HEK293T (cell line): ENCODE results near the gene TCEAL4.

Source experiments
- CTCF ChIA-PET: fragments of 350-600 bp; formaldehyde crosslinking; extraction: SDS; loops from one replicate; lab custom pipeline; 2021; ENCODE audit warnings: antibody characterized with exemption, inconsistent platforms; lab: Yijun Ruan, JAX
- POLR2A ChIA-PET: fragments of 350-600 bp; formaldehyde crosslinking; extraction: SDS; loops from one replicate; lab custom pipeline; 2020; ENCODE audit warnings: antibody characterized with exemption, inconsistent platforms; lab: Yijun Ruan, JAX
- DNase-seq: peaks from one replicate; pipeline ENCODE4 v3.0.0; 2012; ENCODE audit warnings: mixed read lengths; ENCODE audit errors: extremely low spot score
- ARNT ChIP-seq: fragments of 450-650 bp; IDR thresholded peaks from 2 replicates; pipeline ENCODE4 v1.6.1; 2017; ENCODE audit warnings: mild to moderate bottlenecking
- BHLHE40 ChIP-seq: fragments of 450-650 bp; IDR thresholded peaks from 2 replicates; pipeline ENCODE4 v1.6.1; 2016; ENCODE audit warnings: mild to moderate bottlenecking, moderate library complexity, borderline replicate concordance
- CTBP1 ChIP-seq: fragments of 450-650 bp; IDR thresholded peaks from 2 replicates; pipeline ENCODE4 v1.6.1; 2016; ENCODE audit warnings: borderline replicate concordance
- ELF4 ChIP-seq: fragments of 450-650 bp; IDR thresholded peaks from 2 replicates; pipeline ENCODE4 v1.6.1; 2017; ENCODE audit warnings: antibody characterized with exemption
- FOXA1 ChIP-seq: fragments of 450-650 bp; IDR thresholded peaks from 2 replicates; pipeline ENCODE4 v1.6.1; 2016; ENCODE audit warnings: mild to moderate bottlenecking
- FOXK2 ChIP-seq: fragments of 450-650 bp; IDR thresholded peaks from 2 replicates; pipeline ENCODE4 v1.6.1; 2016; ENCODE audit warnings: mild to moderate bottlenecking
- FOXM1 ChIP-seq: fragments of 450-650 bp; IDR thresholded peaks from 2 replicates; pipeline ENCODE4 v1.6.1; 2017; ENCODE audit warnings: mild to moderate bottlenecking, borderline replicate concordance
- HDGF ChIP-seq: fragments of 450-650 bp; IDR thresholded peaks from 2 replicates; pipeline ENCODE4 v1.6.1; 2017; ENCODE audit warnings: antibody characterized with exemption, borderline replicate concordance
- L3MBTL2 ChIP-seq: fragments of 450-650 bp; conservative IDR thresholded peaks from 2 replicates; pipeline ENCODE4 v1.6.1; 2016; ENCODE audit warnings: mild to moderate bottlenecking
- LEF1 ChIP-seq: fragments of 450-650 bp; IDR thresholded peaks from 2 replicates; pipeline ENCODE4 v1.6.1; 2017; ENCODE audit warnings: mild to moderate bottlenecking, borderline replicate concordance
- NFRKB ChIP-seq: fragments of 450-650 bp; IDR thresholded peaks from 2 replicates; pipeline ENCODE4 v1.6.1; 2016; ENCODE audit warnings: mild to moderate bottlenecking, moderate library complexity
- PKNOX1 ChIP-seq: fragments of 450-650 bp; IDR thresholded peaks from 2 replicates; pipeline ENCODE4 v1.6.1; 2016
- SP1 ChIP-seq: fragments of 450-650 bp; IDR thresholded peaks from 2 replicates; pipeline ENCODE4 v1.6.1; 2017
- SUZ12 ChIP-seq: fragments of 450-650 bp; IDR thresholded peaks from 2 replicates; pipeline ENCODE4 v1.6.1; 2016; ENCODE audit warnings: mild to moderate bottlenecking
- TARDBP ChIP-seq: fragments of 450-650 bp; IDR thresholded peaks from 2 replicates; pipeline ENCODE4 v1.6.1; 2016
- ZNF384 ChIP-seq: fragments of 450-650 bp; IDR thresholded peaks from 2 replicates; pipeline ENCODE4 v1.6.1; 2016

The TCEAL4 gene

GRCh38 chrX:103585411-103586313 is at the start of gene TCEAL4:
TSS of gene TCEAL4 (plus strand) at chrX:103585515. CDS start at chrX:103586676, 1,161 bp downstream.
- DNase-seq = peak; percentile 76
- CTCF ChIA-PET = no interaction called here
- peak; percentile 50 for TF ChIP-seq L3MBTL2
- TF ChIP-seq LEF1 = no peak
- TF ChIP-seq BHLHE40 = no peak
- POLR2A ChIA-PET = interaction anchor here (0.9 to 2.9 kb wide), 2 partner anchors 44 to 66 kb away, joined by 3 to 14 read pairs; partner anchors contain the start of gene TCEAL1

- no peak for DNase-seq
- TF ChIP-seq TARDBP (no peak), HDGF (no peak), LEF1 (no peak), FOXK2 (no peak), FOXA1 (no peak), L3MBTL2 (no peak), NFRKB (no peak), SP1 (no peak), BHLHE40 (no peak), ARNT (no peak), PKNOX1 (no peak), CTBP1 (no peak)
- CTCF ChIA-PET = interaction anchor here (1.2 kb wide), 1 partner anchor 46 kb away, joined by 3 read pairs; no protein-coding TSS in a partner anchor
- POLR2A ChIA-PET = interaction anchor here (1.7 kb wide), 1 partner anchor 94 kb away, joined by 6 read pairs; no protein-coding TSS in a partner anchor
These were observed 49.2 kb upstream of the TCEAL4 start for GRCh38 chrX:103536071-103536470.

- no peak for TF ChIP-seq FOXA1
- TF ChIP-seq PKNOX1 = no peak
- CTCF ChIA-PET = interaction anchor here (0.6 to 1.2 kb wide), 2 partner anchors 36 to 47 kb away, joined by 3 to 4 read pairs; no protein-coding TSS in a partner anchor
- no peak for DNase-seq
- POLR2A ChIA-PET = interaction anchor here (1.7 kb wide), 1 partner anchor 93 kb away, joined by 6 read pairs; no protein-coding TSS in a partner anchor
These were observed 48.6 kb upstream of the TCEAL4 start for GRCh38 chrX:103536732-103537131.

GRCh38 chrX:103537871-103538387 is 47.4 kb upstream of the TCEAL4 start:
- CTCF ChIA-PET = no interaction called here
- POLR2A ChIA-PET = no interaction called here
- no peak for TF ChIP-seq BHLHE40
- no peak for TF ChIP-seq NFRKB
- TF ChIP-seq FOXK2 = no peak
- no peak for TF ChIP-seq SUZ12
- TF ChIP-seq ZNF384 = no peak
- TF ChIP-seq ELF4 = no peak
- no peak for TF ChIP-seq PKNOX1
- TF ChIP-seq SP1 = no peak
- TF ChIP-seq LEF1 = no peak
- no peak for TF ChIP-seq FOXM1
- TF ChIP-seq HDGF = no peak
- DNase-seq = no peak

GRCh38 chrX:103538728-103539127 is 46.6 kb upstream of the TCEAL4 start:
- no peak for DNase-seq
- CTCF ChIA-PET = no interaction called here
- POLR2A ChIA-PET = interaction anchor here (0.6 to 1.4 kb wide), 3 partner anchors 10 to 148 kb away, joined by 3 to 4 read pairs (median 3); no protein-coding TSS in a partner anchor
- TF ChIP-seq SUZ12 (no peak), PKNOX1 (no peak), FOXA1 (no peak), CTBP1 (no peak), SP1 (no peak), ZNF384 (no peak), HDGF (no peak), TARDBP (no peak), FOXM1 (no peak), LEF1 (no peak), BHLHE40 (no peak), NFRKB (no peak), L3MBTL2 (no peak), FOXK2 (no peak), ARNT (no peak), ELF4 (no peak)
